ENCODE measurements around the gene DFFB.

DFFB gene

GRCh38 chr1:3902571-3903091 is 45.4 kb downstream of the DFFB start:
- ATAC-seq (peak; percentile 9), DNase-seq (no peak)
- Mint-ChIP-seq H3K9me3 (peaks cover 4% of the 10 kb centered on the region), H3K36me3 (ENCODE audit: low read depth) (peaks cover 11% of the 10 kb centered on the region), H3K27ac (peak overlapping the region; percentile 14), H3K27me3 (no peaks in the 10 kb centered on the region), H3K4me3 (peak overlapping the region; percentile 87), H3K4me1 (peaks cover 46% of the 10 kb centered on the region)

GRCh38 chr1:3903141-3904005 is 46.1 kb downstream of the DFFB start:
- Mint-ChIP-seq H3K36me3 (ENCODE audit: low read depth) (peaks cover 3% of the 10 kb centered on the region), H3K4me1 (peaks cover 39% of the 10 kb centered on the region), H3K27ac (no peak overlapping the region), H3K27me3 (no peaks in the 10 kb centered on the region), H3K4me3 (no peak overlapping the region), H3K9me3 (no peaks in the 10 kb centered on the region)
- no peak for DNase-seq
- ATAC-seq, result no peak

DNA sequence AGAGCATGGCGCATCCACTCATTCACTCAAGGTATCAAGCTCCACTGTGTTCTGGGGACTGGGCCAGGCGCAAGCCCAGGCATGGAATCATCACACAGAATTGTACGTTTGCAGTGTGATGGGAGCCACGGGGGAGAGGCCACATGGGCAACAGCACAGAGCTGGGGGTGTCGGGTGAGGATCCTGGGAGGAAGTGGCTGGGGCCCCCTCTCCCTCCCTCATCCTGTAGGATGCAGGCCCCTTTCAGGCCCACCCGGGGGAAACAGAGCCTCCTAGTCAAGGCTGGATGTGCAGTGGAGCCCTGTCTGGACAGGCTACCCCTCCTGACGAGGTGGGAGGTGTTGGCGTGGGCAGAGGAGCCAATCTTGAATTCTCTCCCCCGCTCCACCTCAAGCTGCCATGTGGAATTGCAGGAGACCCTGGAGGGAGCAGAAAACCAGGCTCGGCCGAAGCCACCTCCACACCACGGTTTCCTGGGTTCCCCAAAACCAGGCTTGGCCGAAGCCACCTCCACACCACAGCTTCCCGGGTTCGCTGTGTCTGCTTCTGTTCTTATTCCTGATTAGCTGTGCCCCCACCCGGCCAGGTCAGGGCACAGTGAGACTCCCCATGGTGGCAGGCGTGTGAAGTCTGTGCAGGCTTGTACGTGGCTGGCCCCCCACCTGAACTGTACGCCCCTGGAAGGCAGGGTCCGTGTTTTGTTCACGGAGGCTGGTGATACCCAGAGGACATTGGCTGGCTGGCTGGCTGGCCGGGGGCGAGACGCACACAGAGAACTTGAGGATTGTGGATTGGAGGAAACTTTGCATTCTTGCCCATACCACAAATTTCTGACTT is 46.9 kb downstream of the DFFB start:
- Mint-ChIP-seq H3K9me3 (no peaks in the 10 kb centered on the region), H3K27ac (no peak overlapping the region), H3K4me1 (peaks cover 31% of the 10 kb centered on the region), H3K27me3 (no peaks in the 10 kb centered on the region), H3K36me3 (ENCODE audit: low read depth) (no peaks in the 10 kb centered on the region), H3K4me3 (no peak overlapping the region)
- ATAC-seq (no peak), DNase-seq (no peak)

DNA sequence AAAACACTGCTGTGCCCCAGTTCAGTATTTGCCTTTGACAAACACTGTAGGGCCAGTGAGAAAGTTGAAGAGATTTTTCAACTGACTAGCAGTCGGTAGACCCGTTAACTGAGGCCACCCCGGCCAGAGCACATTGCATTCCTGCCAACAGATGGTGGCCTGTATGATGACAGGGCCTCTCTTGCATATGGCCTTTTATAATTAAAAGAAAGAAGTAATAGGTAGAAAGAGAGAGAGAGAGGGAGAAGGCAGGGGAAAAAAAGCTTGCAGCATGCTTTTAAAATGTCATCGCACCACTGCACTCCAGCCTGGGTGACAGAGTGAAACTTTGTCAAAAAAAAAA is 47.5 kb downstream of the DFFB start:
- H3K4me1 Mint-ChIP-seq, result peaks cover 27% of the 10 kb centered on the region
- H3K27ac Mint-ChIP-seq, result no peak overlapping the region
- H3K36me3 Mint-ChIP-seq (ENCODE audit: low read depth), result no peaks in the 10 kb centered on the region
- no peaks in the 10 kb centered on the region for H3K9me3 Mint-ChIP-seq
- no peaks in the 10 kb centered on the region for H3K27me3 Mint-ChIP-seq
- no peak for ATAC-seq
- no peak overlapping the region for H3K4me3 Mint-ChIP-seq
- DNase-seq, result no peak

DNA sequence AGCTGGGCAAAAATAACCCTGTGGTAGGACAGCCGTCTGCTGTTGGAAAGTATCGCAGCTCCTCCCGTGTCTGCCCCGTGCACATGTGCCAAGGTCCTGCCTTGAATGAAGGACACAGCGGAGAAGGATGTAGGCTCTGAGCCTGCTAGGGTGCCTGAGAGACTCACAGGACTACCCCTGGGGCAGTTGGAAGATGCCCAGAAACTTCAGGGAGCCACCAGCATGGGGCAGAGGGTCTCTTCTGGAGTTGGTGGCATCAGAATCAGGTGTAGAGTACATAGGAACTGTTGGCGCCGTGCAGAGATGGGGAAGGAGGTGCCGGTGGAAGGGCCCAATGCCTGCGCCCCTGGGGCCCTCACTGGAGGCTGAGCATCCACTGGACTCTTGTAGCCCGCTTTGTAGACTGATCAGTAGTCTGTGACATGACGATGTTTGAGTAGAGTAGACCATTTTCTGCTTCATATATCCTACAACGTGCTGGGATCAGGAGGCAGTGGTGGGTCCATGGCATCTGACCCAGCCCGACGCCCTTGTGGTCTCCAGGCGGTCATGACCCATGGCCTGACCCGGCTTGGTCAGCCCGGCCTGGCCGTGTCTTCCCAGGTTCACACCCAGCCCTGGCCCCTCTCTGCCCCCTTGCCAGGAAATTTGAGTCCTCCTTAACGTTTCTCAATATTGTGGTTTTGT is 48.1 kb downstream of the DFFB start:
- Mint-ChIP-seq H3K36me3 (ENCODE audit: low read depth) (no peaks in the 10 kb centered on the region), H3K4me3 (no peak overlapping the region), H3K27ac (no peak overlapping the region), H3K4me1 (peaks cover 27% of the 10 kb centered on the region), H3K9me3 (no peaks in the 10 kb centered on the region), H3K27me3 (no peaks in the 10 kb centered on the region)
- DNase-seq (no peak), ATAC-seq (no peak)

DNA sequence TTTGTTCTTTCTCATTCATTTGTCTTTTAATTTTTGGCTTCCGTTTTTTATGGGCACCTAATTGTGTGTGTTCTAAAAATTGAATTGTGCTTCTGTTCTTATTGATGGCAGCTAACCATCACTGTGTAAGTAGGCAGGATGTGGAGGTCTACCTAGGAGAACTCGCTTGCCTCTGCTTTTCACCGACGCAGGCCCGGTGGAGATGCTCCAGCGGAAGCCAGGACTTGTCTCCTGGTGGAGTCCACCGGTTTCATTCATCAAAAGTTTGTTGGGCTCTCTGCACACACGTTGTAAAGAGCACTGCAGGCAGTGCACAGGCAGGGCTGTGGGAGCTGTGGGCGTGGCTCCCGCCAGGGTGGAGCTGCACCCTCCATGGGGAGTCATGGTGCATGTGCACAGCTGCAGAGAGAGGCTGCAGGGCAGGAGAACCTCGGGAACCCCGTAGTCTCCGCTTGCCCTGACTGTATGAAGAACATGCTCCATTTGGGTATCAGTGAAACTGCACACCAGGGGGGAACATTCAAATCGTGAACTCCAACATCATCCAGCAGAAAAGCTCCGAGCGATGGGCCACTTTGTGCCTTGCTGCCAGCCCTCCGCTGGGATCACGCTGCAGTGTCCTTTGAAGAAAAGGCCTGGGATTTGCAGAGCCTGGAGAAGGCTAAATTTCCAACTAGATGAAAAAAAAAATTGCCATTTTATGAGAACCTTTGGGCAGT is 48.8 kb downstream of the DFFB start:
- no peaks in the 10 kb centered on the region for H3K27me3 Mint-ChIP-seq
- no peaks in the 10 kb centered on the region for H3K9me3 Mint-ChIP-seq
- DNase-seq, result no peak
- ATAC-seq, result no peak
- no peak overlapping the region for H3K27ac Mint-ChIP-seq
- H3K4me3 Mint-ChIP-seq, result no peak overlapping the region
- peaks cover 27% of the 10 kb centered on the region for H3K4me1 Mint-ChIP-seq
- no peaks in the 10 kb centered on the region for H3K36me3 Mint-ChIP-seq (ENCODE audit: low read depth)

DNA sequence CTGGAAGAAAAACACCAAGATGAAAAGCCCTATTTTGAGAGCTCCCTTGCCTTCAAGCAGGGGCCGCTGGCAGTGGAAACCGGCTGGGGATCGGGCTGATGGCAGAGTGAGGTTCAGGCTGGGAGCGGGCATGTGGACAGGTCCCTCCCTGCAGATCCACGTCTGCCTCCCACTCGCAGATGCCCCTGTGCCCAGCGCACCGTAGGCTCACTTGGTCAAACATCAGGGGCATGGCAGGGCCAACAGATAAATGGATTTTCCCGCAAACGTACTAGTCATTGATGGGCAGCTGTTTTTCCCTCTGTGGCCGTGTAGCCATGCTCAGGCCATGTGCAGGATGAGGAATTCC is 49.4 kb downstream of the DFFB start:
- Mint-ChIP-seq H3K27me3 (peaks cover 2% of the 10 kb centered on the region), H3K9me3 (no peaks in the 10 kb centered on the region), H3K36me3 (ENCODE audit: low read depth) (no peaks in the 10 kb centered on the region), H3K4me1 (peaks cover 26% of the 10 kb centered on the region), H3K27ac (no peak overlapping the region), H3K4me3 (no peak overlapping the region)
- ATAC-seq (no peak), DNase-seq (no peak)

DNA sequence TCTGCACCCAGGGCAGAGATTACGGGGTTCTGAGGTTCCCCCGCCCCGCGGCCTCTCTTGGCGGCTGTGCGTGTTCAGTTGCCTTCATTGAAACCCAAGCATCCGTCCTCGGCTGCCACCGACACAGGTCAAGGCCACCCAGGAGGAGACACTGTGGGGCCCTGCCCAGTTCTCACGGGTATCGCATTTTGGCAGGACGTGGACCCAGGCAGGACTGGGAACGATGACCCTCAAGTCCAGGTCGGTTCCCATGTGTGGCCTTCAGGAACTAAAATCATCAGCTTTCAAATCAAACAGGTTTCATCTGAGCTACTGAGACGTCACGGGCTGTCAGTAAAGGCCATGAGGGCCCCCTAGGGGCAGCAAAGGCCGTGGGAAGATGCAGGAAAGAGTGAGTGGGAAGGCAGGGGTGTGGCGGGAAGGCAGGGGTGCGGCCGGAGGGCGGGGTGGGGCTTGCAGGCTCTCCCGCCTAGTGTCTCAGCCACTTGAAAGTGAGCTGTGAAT is 49.8 kb downstream of the DFFB start:
- peak; percentile 57 for DNase-seq
- H3K36me3 Mint-ChIP-seq (ENCODE audit: low read depth), result no peaks in the 10 kb centered on the region
- H3K9me3 Mint-ChIP-seq, result no peaks in the 10 kb centered on the region
- peaks cover 3% of the 10 kb centered on the region for H3K27me3 Mint-ChIP-seq
- H3K4me3 Mint-ChIP-seq, result no peak overlapping the region
- H3K27ac Mint-ChIP-seq, result no peak overlapping the region
- ATAC-seq, result peak; percentile 12
- peaks cover 22% of the 10 kb centered on the region for H3K4me1 Mint-ChIP-seq

DNA sequence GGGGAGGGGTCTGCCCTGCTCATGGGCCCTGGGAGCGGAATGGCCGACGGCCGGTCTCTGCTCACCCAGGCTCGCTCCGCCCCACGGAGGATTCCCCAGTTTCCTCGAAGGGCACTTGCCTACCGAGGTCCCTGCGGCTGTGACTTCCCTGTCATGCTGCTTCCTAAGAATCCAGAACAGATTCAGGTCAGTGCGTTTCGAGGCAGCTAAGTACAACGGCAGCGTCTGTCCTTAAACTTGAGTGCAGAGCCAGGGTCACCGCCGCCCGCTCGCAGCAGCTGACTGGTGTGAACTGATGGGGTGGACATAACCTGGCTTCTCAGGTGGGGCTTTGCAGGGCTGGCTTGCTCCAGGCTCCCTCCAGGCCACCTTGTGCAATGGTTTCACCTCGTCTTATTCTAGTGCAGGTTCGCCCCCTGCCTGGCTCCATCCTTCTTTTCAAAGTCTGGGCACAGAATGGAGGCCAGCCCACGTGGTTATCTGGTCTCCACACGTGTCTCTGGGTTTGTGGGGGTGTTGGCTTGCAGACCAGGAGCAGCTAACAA is 50.4 kb downstream of the DFFB start:
- H3K36me3 Mint-ChIP-seq (ENCODE audit: low read depth), result no peaks in the 10 kb centered on the region
- peaks cover 16% of the 10 kb centered on the region for H3K4me1 Mint-ChIP-seq
- DNase-seq (no peak), ATAC-seq (no peak)
- no peak overlapping the region for H3K27ac Mint-ChIP-seq
- H3K27me3 Mint-ChIP-seq, result peaks cover 3% of the 10 kb centered on the region
- no peaks in the 10 kb centered on the region for H3K9me3 Mint-ChIP-seq
- H3K4me3 Mint-ChIP-seq, result no peak overlapping the region

DNA sequence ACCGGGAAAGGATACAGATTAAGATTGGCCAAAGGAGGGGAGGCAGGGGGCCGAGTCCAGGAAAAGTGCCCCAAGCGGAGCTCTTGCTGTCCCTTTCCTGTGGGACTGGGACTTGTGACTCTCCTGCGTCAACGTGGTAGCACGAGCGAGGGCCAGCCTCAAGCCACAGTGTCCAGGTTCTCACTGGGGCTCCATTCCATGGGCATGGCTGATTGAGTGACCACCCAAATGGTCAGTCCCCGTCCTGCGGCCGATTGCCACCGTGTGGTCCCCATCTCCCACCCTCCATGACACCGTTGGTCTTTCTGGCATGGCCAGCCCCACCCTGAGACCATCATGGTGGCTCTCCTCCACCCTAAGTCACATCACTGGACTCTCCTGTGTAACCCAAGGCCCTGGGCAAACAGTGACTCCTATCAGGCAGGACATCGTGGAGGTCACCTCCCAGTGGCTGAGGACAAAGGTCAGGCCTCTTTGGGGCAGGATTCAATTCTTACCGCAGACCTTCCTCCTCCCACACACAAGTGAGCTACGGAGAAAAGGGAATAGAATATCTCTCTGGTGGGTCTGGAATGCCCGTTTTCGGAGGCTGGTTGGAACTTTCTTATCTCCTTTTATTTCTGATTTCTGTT is 51.7 kb downstream of the DFFB start:
- no peak overlapping the region for H3K4me3 Mint-ChIP-seq
- no peaks in the 10 kb centered on the region for H3K36me3 Mint-ChIP-seq (ENCODE audit: low read depth)
- DNase-seq (no peak), ATAC-seq (no peak)
- H3K27me3 Mint-ChIP-seq, result peaks cover 3% of the 10 kb centered on the region
- peaks cover 5% of the 10 kb centered on the region for H3K4me1 Mint-ChIP-seq
- no peaks in the 10 kb centered on the region for H3K9me3 Mint-ChIP-seq
- H3K27ac Mint-ChIP-seq, result no peak overlapping the region

GRCh38 chr1:3909615-3910014 is 52.3 kb downstream of the DFFB start:
- DNase-seq (no peak), ATAC-seq (no peak)
- Mint-ChIP-seq H3K4me1 (peaks cover 5% of the 10 kb centered on the region), H3K4me3 (no peak overlapping the region), H3K36me3 (ENCODE audit: low read depth) (no peaks in the 10 kb centered on the region), H3K27ac (no peak overlapping the region), H3K9me3 (no peaks in the 10 kb centered on the region), H3K27me3 (peaks cover 3% of the 10 kb centered on the region)

- DNase-seq (no peak), ATAC-seq (no peak)
- Mint-ChIP-seq H3K9me3 (no peaks in the 10 kb centered on the region), H3K27me3 (peaks cover 3% of the 10 kb centered on the region), H3K36me3 (ENCODE audit: low read depth) (no peaks in the 10 kb centered on the region), H3K27ac (no peak overlapping the region), H3K4me3 (no peak overlapping the region), H3K4me1 (peaks cover 5% of the 10 kb centered on the region)
Observed at GRCh38 chr1:3910049-3910731, 52.9 kb downstream of the DFFB start.

All from activated naive CD8-positive, alpha-beta T cell treated with anti-CD3 and anti-CD28 coated beads, Interleukin-2, amount 50 U/mL, for 24 hours (primary cell).